Posterior vena cava (tissue), 2 donors: ENCODE measurements around the gene DENND11. TPM values are rescaled to one million over a fixed set of nuclear protein-coding genes. Genes with fewer than 3 reads are reported as not detected.
"Not testable (repeated sequence)": the region's sequence is repeated elsewhere in the genome, so short reads cannot be mapped to it uniquely, and the experiment has no call there.

Experiments
- DNase-seq: peaks from one replicate; pipeline ENCODE4 v3.0.0-alpha.2; 2020; ENCODE audit warnings: low spot score
- intact Hi-C, 2 donors: fragments of 100-400 bp; cut with DNase I; formaldehyde crosslinking; loops; one replicate each; pipeline versions ENCODE4 v1.14.1 to v1.14.2; 2022 to 2023
- total RNA-seq, 2 donors: library from RNA; stranded (reverse); fragmentation: NEBNext Ultra II Directional; extraction: Animal tissue kit (Norgen Biotek cat#: 25700); gene quantifications; one replicate each; pipeline ENCODE4 v1.2.1, GENCODE V29; 2021
- donor health status: DM: yes; HTN: yes; CAD: no.
- donor health status: DM: yes; HTN: yes; CAD: no.

The DENND11 gene
- total RNA-seq, 2 donors from 2014 or later = 12.2 to 14.8 TPM

- DNase-seq, intact Hi-C loops: not testable (repeated sequence)
These were observed 12.7 kb downstream of the DENND11 start for GRCh38 chr7:141689072-141689825.

- DNase-seq = no peak
- intact Hi-C loops = no loop called here
These were observed 13.9 kb downstream of the DENND11 start for GRCh38 chr7:141688043-141688442.

GRCh38 chr7:141686670-141687069 lies 15.3 kb downstream of the DENND11 start:
- DNase-seq = no peak
- intact Hi-C loops = no loop called here

GRCh38 chr7:141686074-141686473 lies 15.9 kb downstream of the DENND11 start:
- intact Hi-C loops = no loop called here
- no peak for DNase-seq

GRCh38 chr7:141685285-141686023 lies 16.5 kb downstream of the DENND11 start:
- intact Hi-C loops = no loop called here
- no peak for DNase-seq

- intact Hi-C loops = no loop called here
- DNase-seq = no peak
These were observed 23.0 kb downstream of the DENND11 start for GRCh38 chr7:141679014-141679413.

- intact Hi-C loops = no loop called here
- no peak for DNase-seq
These were observed 25.3 kb downstream of the DENND11 start for GRCh38 chr7:141676618-141677017.

- DNase-seq = no peak
- intact Hi-C loops = no loop called here
These were observed 26.3 kb downstream of the DENND11 start for GRCh38 chr7:141675436-141676215.

GRCh38 chr7:141674702-141675101 lies 27.3 kb downstream of the DENND11 start:
- intact Hi-C loops = no loop called here
- no peak for DNase-seq

GRCh38 chr7:141674171-141674671 lies 27.7 kb downstream of the DENND11 start:
- no peak for DNase-seq
- intact Hi-C loops = no loop called here

- intact Hi-C loops = no loop called here
These were observed 28.6 kb downstream of the DENND11 start for GRCh38 chr7:141673346-141673745.

GRCh38 chr7:141671705-141672496 lies 30.1 kb downstream of the DENND11 start:
- intact Hi-C loops = no loop called here
- DNase-seq = no peak

More at GRCh38 chr7:141673346-141673745, 28.6 kb downstream of the DENND11 start:
- DNase-seq = no peak

- intact Hi-C loops = no loop called here
- no peak for DNase-seq
These were observed 33.1 kb downstream of the DENND11 start for GRCh38 chr7:141668853-141669252.

GRCh38 chr7:141666071-141666470 lies 35.9 kb downstream of the DENND11 start:
- intact Hi-C loops = no loop called here
- DNase-seq = no peak

GRCh38 chr7:141665208-141666035 lies 36.5 kb downstream of the DENND11 start:
- no peak for DNase-seq
- intact Hi-C loops = no loop called here

GRCh38 chr7:141664450-141664849 lies 37.5 kb downstream of the DENND11 start:
- DNase-seq = no peak
- intact Hi-C loops = no loop called here

- intact Hi-C loops = no loop called here
- DNase-seq = no peak
These were observed 38.7 kb downstream of the DENND11 start for GRCh38 chr7:141663081-141663849.
